H1 (cell line): Measurements from ENCODE around the gene SLC1A3. TPM values are rescaled to one million over a fixed set of nuclear protein-coding genes. Genes with fewer than 3 reads are reported as not detected.

ENCODE experiments used
- CEBPB ChIP-seq: IDR thresholded peaks from 2 replicates; pipeline ENCODE4 v1.6.1; 2012; ENCODE audit warnings: low read depth, low read length
- POLR2AphosphoS5 ChIP-seq: IDR thresholded peaks from 2 replicates; pipeline ENCODE4 v1.6.1; 2011; ENCODE audit warnings: low read depth, low read length
- polyA plus RNA-seq, 7 experiments: library from polyadenylated mRNA; depleted of rRNA in 3 of 7; stranded (reverse) in 5 of 7; unstranded in 2 of 7; fragments of >200 nt in 5 of 7; fragments of 200-250 nt in 2 of 7; gene quantifications; 1 replicate in 5 of 7; 2 replicates in 1 of 7; 4 replicates in 1 of 7; pipeline versions ENCODE4 v1.2.1 to v1.2.3, GENCODE V29; 2011 to 2013; ENCODE audit warnings: missing spikeins in 2 of 7, mixed read lengths in 2 of 7
- total RNA-seq: library from RNA; stranded (reverse); fragmentation: NEBNext Ultra II Directional; extraction: Animal tissue kit (Norgen Biotek cat#: 25700); gene quantifications from 2 replicates; pipeline ENCODE4 v1.2.1, GENCODE V29; 2021
- TF ChIP-seq, protein P1 (sequence below): IDR thresholded peaks from 2 replicates; pipeline ENCODE4 v1.6.1; 2012; ENCODE audit warnings: inconsistent platforms

The SLC1A3 gene
- total and polyA plus RNA-seq, 2 of the 8 experiments (the other 6 are each of a cell fraction or from before 2014, with no cell fraction given), result 26.7 to 35.3 TPM

DNA sequence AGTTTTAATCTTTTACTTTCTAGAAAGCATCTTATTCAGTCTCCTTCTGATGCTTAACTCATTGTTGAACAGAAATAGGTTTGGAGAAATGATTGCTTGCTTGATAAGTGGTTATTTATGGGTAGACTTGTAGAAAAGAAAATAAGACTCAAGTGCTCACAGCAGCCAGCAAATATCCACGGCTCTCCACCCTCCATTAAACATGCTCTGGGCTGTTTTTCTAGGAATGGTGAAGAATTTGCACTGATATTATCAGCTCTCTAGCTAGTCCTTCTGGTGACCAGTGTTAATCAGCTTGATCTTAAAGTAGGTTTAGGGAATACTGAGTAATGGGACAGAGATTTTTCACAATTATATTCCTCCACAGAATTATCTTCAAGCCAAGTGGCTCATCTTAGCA is 60.6 kb downstream of the SLC1A3 start (continued):
- TF ChIP-seq CEBPB (no peak), POLR2AphosphoS5 (no peak)
- TF ChIP-seq, protein P1, sequence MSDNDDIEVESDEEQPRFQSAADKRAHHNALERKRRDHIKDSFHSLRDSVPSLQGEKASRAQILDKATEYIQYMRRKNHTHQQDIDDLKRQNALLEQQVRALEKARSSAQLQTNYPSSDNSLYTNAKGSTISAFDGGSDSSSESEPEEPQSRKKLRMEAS, result no peak
